Measurements from ENCODE around the gene TMEM130. TPM values are rescaled to one million over a fixed set of nuclear protein-coding genes. Genes with fewer than 3 reads are reported as not detected.

TMEM130 gene
- total RNA-seq, 1 experiment from 2014 or later = 1.7 TPM

DNA sequence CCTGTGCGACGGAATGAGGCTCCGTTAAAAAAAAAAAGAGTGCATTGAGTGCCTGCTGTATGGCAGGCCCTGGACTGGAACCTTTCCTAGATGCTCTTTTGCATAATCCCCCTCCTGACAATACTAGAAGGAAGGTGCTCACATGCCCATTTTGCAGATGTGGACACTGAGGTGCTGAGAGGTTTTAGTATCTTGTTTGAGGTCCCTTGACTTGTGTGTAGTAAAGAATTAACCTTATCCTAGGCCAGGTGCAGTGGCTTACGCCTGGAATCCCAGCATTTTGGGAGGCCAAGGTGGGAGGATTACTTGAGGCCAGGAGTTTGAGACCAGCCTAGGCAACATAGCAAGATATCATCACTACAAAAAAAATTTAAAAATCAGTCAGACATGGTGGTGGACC lies 46.6 kb downstream of the TMEM130 start:
- no peak overlapping the region for H3K56ac ChIP-seq (ENCODE audit: insufficient read length, low read depth, low read length)
- no peak overlapping the region for H2BK15ac ChIP-seq (ENCODE audit: low read depth, low read length)
- DNase-seq = no peak
- H2BK120ac ChIP-seq (ENCODE audit: low read depth, low read length, poor library complexity, severe bottlenecking) = no peak overlapping the region
- H3K9me3 Mint-ChIP-seq = no peaks in the 10 kb centered on the region
- peaks cover 26 to 39% of the 10 kb centered on the region in 2 experiments for H3K4me1 Mint-ChIP-seq
- H3K9ac ChIP-seq (ENCODE audit: extremely low read depth, insufficient read length, low read length) = no peak overlapping the region
- H3K18ac ChIP-seq (ENCODE audit: insufficient read length, low read depth, low read length) = no peak overlapping the region
- H3K4me3 Mint-ChIP-seq = no peak overlapping the region
- H2AK5ac ChIP-seq (ENCODE audit: insufficient read length, low read length) = no peak overlapping the region
- no peak overlapping the region for H2AFZ ChIP-seq (ENCODE audit: low read length)
- H3K27me3 Mint-ChIP-seq (ENCODE audit: low read depth) = peaks cover 2% of the 10 kb centered on the region; the same call in 1 of the 2 replicates
- H3K4ac ChIP-seq (ENCODE audit: low read depth, low read length) = no peak overlapping the region
- no peaks in the 10 kb centered on the region for H3K9me3 ChIP-seq (ENCODE audit: control insufficient read depth, low read depth, low read length)
- TF ChIP-seq, protein P1, sequence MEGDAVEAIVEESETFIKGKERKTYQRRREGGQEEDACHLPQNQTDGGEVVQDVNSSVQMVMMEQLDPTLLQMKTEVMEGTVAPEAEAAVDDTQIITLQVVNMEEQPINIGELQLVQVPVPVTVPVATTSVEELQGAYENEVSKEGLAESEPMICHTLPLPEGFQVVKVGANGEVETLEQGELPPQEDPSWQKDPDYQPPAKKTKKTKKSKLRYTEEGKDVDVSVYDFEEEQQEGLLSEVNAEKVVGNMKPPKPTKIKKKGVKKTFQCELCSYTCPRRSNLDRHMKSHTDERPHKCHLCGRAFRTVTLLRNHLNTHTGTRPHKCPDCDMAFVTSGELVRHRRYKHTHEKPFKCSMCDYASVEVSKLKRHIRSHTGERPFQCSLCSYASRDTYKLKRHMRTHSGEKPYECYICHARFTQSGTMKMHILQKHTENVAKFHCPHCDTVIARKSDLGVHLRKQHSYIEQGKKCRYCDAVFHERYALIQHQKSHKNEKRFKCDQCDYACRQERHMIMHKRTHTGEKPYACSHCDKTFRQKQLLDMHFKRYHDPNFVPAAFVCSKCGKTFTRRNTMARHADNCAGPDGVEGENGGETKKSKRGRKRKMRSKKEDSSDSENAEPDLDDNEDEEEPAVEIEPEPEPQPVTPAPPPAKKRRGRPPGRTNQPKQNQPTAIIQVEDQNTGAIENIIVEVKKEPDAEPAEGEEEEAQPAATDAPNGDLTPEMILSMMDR (conservative IDR thresholded peaks at IDR 0.05) = no peak
- H2BK20ac ChIP-seq (ENCODE audit: low read depth, low read length, poor library complexity, severe bottlenecking) = no peak overlapping the region
- no CpG with 5 or more reads among the region's 4 CpGs for WGBS (ENCODE audit: extremely low coverage, insufficient read length, low lambda C conversion rate)
- peaks cover 0 to 7% (median 2%) of the 10 kb centered on the region in 3 experiments; a peak in 3 of 7 replicates for H3K36me3 Mint-ChIP-seq (ENCODE audit: insufficient read depth in 1 of 3, low read depth in 3 of 3)
- no peak overlapping the region for H3K23ac ChIP-seq (ENCODE audit: insufficient read length, low read depth, low read length)
- H3K14ac ChIP-seq (ENCODE audit: insufficient read depth, low read length) = no peak overlapping the region
- no peaks in the 10 kb centered on the region for H3K27me3 ChIP-seq (ENCODE audit: insufficient read depth, low read length)
- H3T11ph ChIP-seq (ENCODE audit: low read length) = no peak overlapping the region
- H4K91ac ChIP-seq (ENCODE audit: insufficient read length, low read depth, low read length) = no peak overlapping the region
- peaks cover 3% of the 10 kb centered on the region; the same call in 1 of the 2 replicates for H3K4me1 ChIP-seq (ENCODE audit: insufficient read depth, low read length)
- H4K8ac ChIP-seq (replicated peaks; ENCODE audit: insufficient read length, low read depth, low read length) = no peak overlapping the region
- no peak overlapping the region for H3K27ac Mint-ChIP-seq
- no peaks in the 10 kb centered on the region for H4K20me1 ChIP-seq (ENCODE audit: control insufficient read depth, insufficient read depth, insufficient read length)
- no peak overlapping the region for H3K27ac ChIP-seq (ENCODE audit: insufficient read length, low read depth, low read length)
- no peak overlapping the region for H2BK12ac ChIP-seq (ENCODE audit: insufficient read length, low read depth, low read length)
- H3K79me1 ChIP-seq (ENCODE audit: insufficient read depth, low read depth, low read length, poor library complexity, severe bottlenecking) = no peaks in the 10 kb centered on the region
- no peak overlapping the region for H4K5ac ChIP-seq (ENCODE audit: insufficient read length, low read depth, low read length)
- H3K4me2 ChIP-seq (ENCODE audit: insufficient read depth, insufficient read length, low read length) = no peak overlapping the region
- no peaks in the 10 kb centered on the region for H3K23me2 ChIP-seq (ENCODE audit: insufficient read length, low read depth, low read length, poor library complexity, severe bottlenecking)
- no peak overlapping the region for H2BK5ac ChIP-seq (ENCODE audit: insufficient read length, low read length)
- H3K79me2 ChIP-seq (ENCODE audit: insufficient read depth, low read length) = no peaks in the 10 kb centered on the region
